ENCODE measurements around the gene RNF123. TPM values are rescaled to one million over a fixed set of nuclear protein-coding genes. Genes with fewer than 3 reads are reported as not detected.
A peak's percentile ranks its signal among the peaks of the same experiment; 100 is the strongest.

Gene RNF123
- total RNA-seq, 1 experiment from 2014 or later: 23.1 TPM

DNA sequence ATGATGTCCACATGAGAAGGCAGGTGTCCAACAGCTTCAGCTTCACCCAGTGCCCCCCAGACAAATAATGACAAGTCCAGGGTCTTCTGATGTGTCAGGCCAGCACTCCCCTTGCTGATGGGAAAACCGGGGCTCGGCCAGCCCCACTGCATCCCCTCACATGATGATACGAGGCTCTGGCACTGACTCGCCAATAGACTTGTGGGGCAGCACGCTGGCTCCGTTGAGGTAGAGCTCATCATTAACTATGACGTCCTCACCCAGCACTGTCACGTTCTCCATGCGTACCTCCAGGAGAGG is 32.2 kb downstream of the RNF123 start:
- POLR2A ChIA-PET: no interaction called here
- H3K9me3 ChIP-seq (ENCODE audit: control insufficient read depth, insufficient read depth, low read depth, low read length): no peaks in the 10 kb centered on the region
- peaks cover 16% of the 10 kb centered on the region for H3K4me1 ChIP-seq (ENCODE audit: control insufficient read depth, insufficient read depth, low read length)
- no peak for DNase-seq (ENCODE audit: low read depth, low spot score)
- H3K4me3 ChIP-seq (ENCODE audit: low read depth in 2 of 2, low read length in 2 of 2): no peak overlapping the region
- H3K36me3 ChIP-seq (ENCODE audit: control insufficient read depth, insufficient read depth, low read length): peaks cover 3% of the 10 kb centered on the region
- no peak overlapping the region for H3K27ac ChIP-seq (ENCODE audit: low read length)
- no TSS peak for BruUV-seq (replicated peaks)
- no peaks in the 10 kb centered on the region for H3K27me3 ChIP-seq (ENCODE audit: control insufficient read depth, insufficient read depth, low read length)
- CTCF ChIA-PET: no interaction called here
- in situ Hi-C loops (cut with HindIII; ENCODE audit: low pct_unique_long_range_greater_than_20kb, low sequenced_read_pairs) (no loop called here), intact Hi-C loops (cut with micrococcal nuclease; ENCODE audit: unreplicated experiment) (no loop called here)
- TF ChIP-seq, protein P1, sequence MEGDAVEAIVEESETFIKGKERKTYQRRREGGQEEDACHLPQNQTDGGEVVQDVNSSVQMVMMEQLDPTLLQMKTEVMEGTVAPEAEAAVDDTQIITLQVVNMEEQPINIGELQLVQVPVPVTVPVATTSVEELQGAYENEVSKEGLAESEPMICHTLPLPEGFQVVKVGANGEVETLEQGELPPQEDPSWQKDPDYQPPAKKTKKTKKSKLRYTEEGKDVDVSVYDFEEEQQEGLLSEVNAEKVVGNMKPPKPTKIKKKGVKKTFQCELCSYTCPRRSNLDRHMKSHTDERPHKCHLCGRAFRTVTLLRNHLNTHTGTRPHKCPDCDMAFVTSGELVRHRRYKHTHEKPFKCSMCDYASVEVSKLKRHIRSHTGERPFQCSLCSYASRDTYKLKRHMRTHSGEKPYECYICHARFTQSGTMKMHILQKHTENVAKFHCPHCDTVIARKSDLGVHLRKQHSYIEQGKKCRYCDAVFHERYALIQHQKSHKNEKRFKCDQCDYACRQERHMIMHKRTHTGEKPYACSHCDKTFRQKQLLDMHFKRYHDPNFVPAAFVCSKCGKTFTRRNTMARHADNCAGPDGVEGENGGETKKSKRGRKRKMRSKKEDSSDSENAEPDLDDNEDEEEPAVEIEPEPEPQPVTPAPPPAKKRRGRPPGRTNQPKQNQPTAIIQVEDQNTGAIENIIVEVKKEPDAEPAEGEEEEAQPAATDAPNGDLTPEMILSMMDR (IDR thresholded peaks at IDR 0.05): no peak
- no peak for TF ChIP-seq TCF7L2 (IDR thresholded peaks at IDR 0.05; ENCODE audit: low read depth, low read length)
- no peak for TF ChIP-seq POLR2AphosphoS5 (IDR thresholded peaks at IDR 0.05; ENCODE audit: low read depth, low read length)
- ATAC-seq: no peak

DNA sequence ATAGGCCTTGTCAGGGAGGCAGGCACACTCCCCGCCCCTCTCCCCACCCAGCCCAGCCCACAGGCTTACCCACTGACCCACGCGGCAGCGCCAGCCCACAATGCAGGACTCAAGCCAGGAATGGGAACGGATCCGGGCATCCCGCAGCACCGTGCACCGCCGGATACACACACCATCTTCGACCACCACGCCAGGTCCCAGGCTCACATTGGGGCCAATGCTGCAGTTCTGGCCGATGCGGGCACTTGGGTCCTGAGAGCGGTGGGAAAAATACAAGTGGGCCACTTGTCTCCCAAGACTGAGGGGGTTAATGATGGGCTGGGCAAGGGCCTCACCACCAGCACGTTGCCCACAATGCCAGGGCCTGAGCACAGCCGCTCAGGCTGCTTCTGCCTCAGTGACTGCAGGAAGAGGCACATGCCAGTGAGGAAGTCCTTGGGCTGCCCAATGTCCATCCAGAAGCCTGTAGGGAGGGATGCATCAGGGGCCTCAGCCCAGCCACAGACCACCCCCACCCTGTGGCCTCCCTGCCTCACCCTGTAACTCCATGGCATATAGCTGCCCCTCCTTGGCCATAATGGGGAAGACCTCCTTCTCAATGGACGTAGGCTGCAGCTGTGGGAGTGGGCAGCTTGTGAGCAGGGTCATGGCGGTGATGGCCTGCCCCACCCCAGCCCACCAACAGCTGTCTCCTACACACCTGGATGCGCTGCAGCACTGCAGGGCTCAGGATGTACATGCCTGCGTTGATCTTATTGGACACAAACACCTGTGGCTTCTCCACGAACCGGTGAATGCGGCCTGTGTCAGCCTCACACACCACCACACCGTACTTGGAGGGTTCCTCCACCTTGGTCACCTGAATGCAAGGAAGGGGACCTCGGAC is 32.8 kb downstream of the RNF123 start:
- H3K27me3 ChIP-seq (ENCODE audit: control insufficient read depth, insufficient read depth, low read length): no peaks in the 10 kb centered on the region
- no peak for ATAC-seq
- ChIA-PET POLR2A (no interaction called here), CTCF (no interaction called here)
- peaks cover 3% of the 10 kb centered on the region for H3K36me3 ChIP-seq (ENCODE audit: control insufficient read depth, insufficient read depth, low read length)
- 0 out of 2 replicates have a peak, but pooled peaks have one; percentile 24 for TF ChIP-seq POLR2AphosphoS5 (IDR thresholded peaks at IDR 0.05; ENCODE audit: low read depth, low read length)
- TF ChIP-seq, protein P1 (IDR thresholded peaks at IDR 0.05): no peak
- in situ Hi-C loops (cut with HindIII; ENCODE audit: low pct_unique_long_range_greater_than_20kb, low sequenced_read_pairs): no loop called here
- H3K4me3 ChIP-seq (ENCODE audit: low read depth in 2 of 2, low read length in 2 of 2): peak overlapping the region; percentile 72 to 89; a peak in 3 of 4 replicates
- intact Hi-C loops (cut with micrococcal nuclease; ENCODE audit: unreplicated experiment): no loop called here
- H3K9me3 ChIP-seq (ENCODE audit: control insufficient read depth, insufficient read depth, low read depth, low read length): no peaks in the 10 kb centered on the region
- no TSS peak for BruUV-seq (replicated peaks)
- H3K4me1 ChIP-seq (ENCODE audit: control insufficient read depth, insufficient read depth, low read length): peaks cover 16% of the 10 kb centered on the region
- H3K27ac ChIP-seq (ENCODE audit: low read length): no peak overlapping the region
- DNase-seq (ENCODE audit: low read depth, low spot score): no peak

DNA sequence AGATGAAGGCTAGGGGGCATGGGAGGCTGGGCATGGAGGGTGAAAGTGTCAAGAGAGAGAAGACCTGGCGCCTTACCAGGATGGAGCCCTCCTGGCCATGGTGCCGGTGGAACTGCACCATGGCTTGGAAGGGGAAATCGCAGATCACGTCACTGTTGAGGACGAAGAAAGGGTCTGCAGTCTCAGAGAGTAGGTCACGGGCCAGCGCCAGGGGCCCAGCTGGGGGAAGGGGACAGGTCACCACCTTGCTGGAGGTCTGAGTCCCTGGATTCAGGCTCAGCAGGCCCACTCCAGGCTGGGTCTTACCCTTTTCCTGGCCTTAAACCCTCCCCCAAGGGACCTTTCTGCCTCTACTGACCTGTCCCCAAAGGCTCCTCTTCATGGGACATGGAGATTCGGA is 33.5 kb downstream of the RNF123 start:
- DNase-seq (ENCODE audit: low read depth, low spot score) (no peak), ATAC-seq (no peak)
- peak overlapping the region; percentile 82 for H3K27ac ChIP-seq (ENCODE audit: low read length)
- CTCF ChIA-PET: interaction anchor here (0.7 kb wide), 1 partner anchor 25 kb away, joined by 6 read pairs; no protein-coding TSS in a partner anchor
- intact Hi-C loops (cut with micrococcal nuclease; ENCODE audit: unreplicated experiment) (no loop called here), in situ Hi-C loops (cut with HindIII; ENCODE audit: low pct_unique_long_range_greater_than_20kb, low sequenced_read_pairs) (no loop called here)
- no peaks in the 10 kb centered on the region for H3K9me3 ChIP-seq (ENCODE audit: control insufficient read depth, insufficient read depth, low read depth, low read length)
- peak overlapping the region; percentile 72 to 89 for H3K4me3 ChIP-seq (ENCODE audit: low read depth in 2 of 2, low read length in 2 of 2)
- BruUV-seq (replicated peaks): no TSS peak
- no peaks in the 10 kb centered on the region for H3K27me3 ChIP-seq (ENCODE audit: control insufficient read depth, insufficient read depth, low read length)
- peaks cover 3% of the 10 kb centered on the region for H3K36me3 ChIP-seq (ENCODE audit: control insufficient read depth, insufficient read depth, low read length)
- POLR2A ChIA-PET: no interaction called here
- peaks cover 16% of the 10 kb centered on the region for H3K4me1 ChIP-seq (ENCODE audit: control insufficient read depth, insufficient read depth, low read length)
- TF ChIP-seq POLR2AphosphoS5 (IDR thresholded peaks at IDR 0.05; ENCODE audit: low read depth, low read length): no peak
- no peak for TF ChIP-seq SIN3A (IDR thresholded peaks at IDR 0.05; ENCODE audit: borderline replicate concordance, insufficient read depth, low read depth, low read length)
- TF ChIP-seq, protein P2, sequence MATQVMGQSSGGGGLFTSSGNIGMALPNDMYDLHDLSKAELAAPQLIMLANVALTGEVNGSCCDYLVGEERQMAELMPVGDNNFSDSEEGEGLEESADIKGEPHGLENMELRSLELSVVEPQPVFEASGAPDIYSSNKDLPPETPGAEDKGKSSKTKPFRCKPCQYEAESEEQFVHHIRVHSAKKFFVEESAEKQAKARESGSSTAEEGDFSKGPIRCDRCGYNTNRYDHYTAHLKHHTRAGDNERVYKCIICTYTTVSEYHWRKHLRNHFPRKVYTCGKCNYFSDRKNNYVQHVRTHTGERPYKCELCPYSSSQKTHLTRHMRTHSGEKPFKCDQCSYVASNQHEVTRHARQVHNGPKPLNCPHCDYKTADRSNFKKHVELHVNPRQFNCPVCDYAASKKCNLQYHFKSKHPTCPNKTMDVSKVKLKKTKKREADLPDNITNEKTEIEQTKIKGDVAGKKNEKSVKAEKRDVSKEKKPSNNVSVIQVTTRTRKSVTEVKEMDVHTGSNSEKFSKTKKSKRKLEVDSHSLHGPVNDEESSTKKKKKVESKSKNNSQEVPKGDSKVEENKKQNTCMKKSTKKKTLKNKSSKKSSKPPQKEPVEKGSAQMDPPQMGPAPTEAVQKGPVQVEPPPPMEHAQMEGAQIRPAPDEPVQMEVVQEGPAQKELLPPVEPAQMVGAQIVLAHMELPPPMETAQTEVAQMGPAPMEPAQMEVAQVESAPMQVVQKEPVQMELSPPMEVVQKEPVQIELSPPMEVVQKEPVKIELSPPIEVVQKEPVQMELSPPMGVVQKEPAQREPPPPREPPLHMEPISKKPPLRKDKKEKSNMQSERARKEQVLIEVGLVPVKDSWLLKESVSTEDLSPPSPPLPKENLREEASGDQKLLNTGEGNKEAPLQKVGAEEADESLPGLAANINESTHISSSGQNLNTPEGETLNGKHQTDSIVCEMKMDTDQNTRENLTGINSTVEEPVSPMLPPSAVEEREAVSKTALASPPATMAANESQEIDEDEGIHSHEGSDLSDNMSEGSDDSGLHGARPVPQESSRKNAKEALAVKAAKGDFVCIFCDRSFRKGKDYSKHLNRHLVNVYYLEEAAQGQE (IDR thresholded peaks at IDR 0.05; ENCODE audit: insufficient read depth in 1 of 2, low read depth in 2 of 2, low read length in 1 of 2): no peak

All from Panc1 (cell line).